HG03565 (cell line): Measurements from ENCODE around the gene WDTC1.

Experiments
- ATAC-seq: cut with Tn5 transposase; IDR thresholded peaks from one replicate; pipeline ENCODE4 v1.9.1; 2021; ENCODE audit warnings: mild to moderate bottlenecking, moderate library complexity; ENCODE audit not compliant: unreplicated experiment

The WDTC1 gene

GRCh38 chr1:27351541-27352107 is 117.2 kb downstream of the WDTC1 start:
- no peak for ATAC-seq

DNA sequence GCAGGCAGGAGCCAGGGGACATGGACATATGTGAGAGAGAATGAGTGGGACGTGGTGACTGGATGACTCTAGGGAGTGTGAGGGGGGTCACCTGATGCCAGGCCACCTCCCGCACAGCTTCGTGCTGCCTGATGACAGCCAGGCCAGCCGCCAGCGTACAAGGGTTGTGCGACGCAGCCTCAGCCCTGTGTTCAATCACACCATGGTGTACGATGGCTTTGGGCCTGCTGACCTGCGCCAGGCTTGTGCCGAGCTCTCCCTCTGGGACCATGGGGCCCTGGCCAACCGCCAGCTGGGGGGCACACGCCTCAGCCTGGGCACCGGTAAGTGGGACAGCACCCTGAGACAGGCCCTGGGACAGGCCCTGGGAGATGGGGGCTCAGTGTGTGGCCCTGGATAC is 118.7 kb downstream of the WDTC1 start:
- no peak for ATAC-seq

GRCh38 chr1:27353629-27354028 is 119.2 kb downstream of the WDTC1 start:
- no peak for ATAC-seq

- no peak for ATAC-seq
Measured at GRCh38 chr1:27355683-27356082, 121.3 kb downstream of the WDTC1 start.

- no peak for ATAC-seq
Measured at GRCh38 chr1:27356277-27356618, 121.8 kb downstream of the WDTC1 start.

GRCh38 chr1:27356619-27357280 is 122.3 kb downstream of the WDTC1 start:
- no peak for ATAC-seq

DNA sequence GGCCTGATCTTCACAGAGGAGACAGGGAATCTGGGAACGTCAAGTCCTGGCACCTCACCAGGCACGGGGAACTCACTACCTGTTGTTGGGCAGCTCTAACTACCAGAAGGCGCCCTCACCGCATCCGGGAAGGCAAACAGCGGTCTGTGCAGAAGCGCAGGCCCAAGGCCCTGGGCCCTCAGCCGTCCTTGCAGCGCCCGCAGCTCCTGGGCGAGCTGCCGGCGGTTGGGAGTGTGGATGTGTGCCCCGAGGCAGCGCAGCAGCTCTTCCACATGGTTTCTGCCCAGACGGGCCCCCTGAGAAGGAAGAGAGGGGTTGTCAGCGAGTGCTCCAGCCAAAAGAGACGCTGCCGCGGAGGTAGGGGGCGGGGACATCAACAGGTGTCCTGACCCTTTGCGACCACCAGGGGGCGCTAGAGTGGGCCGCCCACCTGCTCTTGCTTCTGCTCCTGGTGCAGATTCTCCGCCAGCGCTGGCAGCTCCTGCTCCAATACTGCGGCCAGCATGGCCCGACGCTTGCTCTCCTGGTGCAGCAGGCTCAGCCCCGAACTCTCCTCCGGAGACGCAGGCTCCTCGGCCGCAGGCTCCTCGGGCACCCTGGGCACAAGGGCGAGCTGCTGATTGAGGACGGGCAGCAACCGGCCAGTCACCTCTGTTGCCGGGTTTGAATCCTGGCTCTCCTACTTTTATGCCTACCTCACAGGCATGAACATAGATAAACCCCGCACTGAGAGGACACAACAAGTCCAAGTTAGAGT is 123.0 kb downstream of the WDTC1 start:
- no peak for ATAC-seq
